ENCODE results near the gene GALNT7. TPM values are rescaled to one million over a fixed set of nuclear protein-coding genes. Genes with fewer than 3 reads are reported as not detected.

Gene GALNT7
- total and polyA plus RNA-seq, 10 of the 15 experiments (the other 5 are each of a cell fraction or from before 2014, with no cell fraction given) = 14.2 to 33.2 (median 28.9) TPM

DNA sequence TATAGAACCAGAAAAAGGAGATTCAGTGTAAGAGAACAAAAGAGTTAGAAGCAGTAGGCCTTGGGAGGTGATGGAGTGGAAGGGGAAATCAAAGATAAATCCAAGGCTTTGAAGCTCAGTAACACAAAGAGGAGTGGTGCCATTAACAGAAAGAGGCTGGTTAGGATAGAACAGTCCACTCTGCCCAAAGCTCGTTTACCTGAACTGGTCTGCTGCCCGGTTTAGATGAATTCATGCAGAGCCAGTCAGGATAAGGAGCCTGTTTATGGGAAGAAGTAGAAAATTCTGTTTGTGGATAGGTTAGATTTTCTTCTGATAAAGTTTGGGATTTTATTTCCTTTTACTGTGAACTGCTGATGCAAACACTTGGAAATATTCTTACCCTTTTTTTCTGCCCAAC is 85.0 kb downstream of the GALNT7 start:
- Histone ChIP-seq H3K27ac (ENCODE audit: control insufficient read depth, insufficient read depth) (no peak overlapping the region; the same call in 1 of the 2 replicates), H3K4me3 (no peak overlapping the region), H3K4me1 (ENCODE audit: control insufficient read depth, insufficient read depth, low read length) (peaks cover 24% of the 10 kb centered on the region), H3K36me3 (ENCODE audit: control insufficient read depth in 2 of 2, insufficient read depth in 2 of 2, low read length in 1 of 2) (peaks cover 0 to 5% of the 10 kb centered on the region in 2 experiments; a peak in 2 of 4 replicates), H3K79me2 (ENCODE audit: control insufficient read depth, insufficient read depth, low read length) (peaks cover 24% of the 10 kb centered on the region), H3K27me3 (replicated peaks in 1 of 2; ENCODE audit: control insufficient read depth in 2 of 2, insufficient read depth in 2 of 2, low read length in 1 of 2) (no peaks in the 10 kb centered on the region), H2AFZ (ENCODE audit: control insufficient read depth, low read depth, low read length) (no peak overlapping the region), H3K9me3 (replicated peaks; ENCODE audit: control insufficient read depth, insufficient read depth, low read length) (no peaks in the 10 kb centered on the region; the same call in 2 of the 3 replicates), H4K20me1 (ENCODE audit: control insufficient read depth, insufficient read depth) (no peaks in the 10 kb centered on the region), H3K4me2 (ENCODE audit: control insufficient read depth, insufficient read depth) (no peak overlapping the region), H3K9ac (ENCODE audit: control insufficient read depth, insufficient read depth, low read length) (no peak overlapping the region)
- no TSS peak for BruUV-seq (replicated peaks)
- ATAC-seq = no peak
- CTCF ChIA-PET = interaction anchor here (1.1 to 6.2 kb wide), 11 partner anchors 9 to 241 kb away, joined by 3 to 175 read pairs (median 5); partner anchors contain the start of gene GALNT7
- TF ChIP-seq ASH2L (IDR thresholded peaks at IDR 0.05; ENCODE audit: borderline replicate concordance, low read depth) (no peak), IKZF1 (conservative IDR thresholded peaks at IDR 0.05) (no peak), NBN (IDR thresholded peaks at IDR 0.05) (no peak), CHD2 (IDR thresholded peaks at IDR 0.05; ENCODE audit: borderline replicate concordance, low read depth, low read length) (no peak), TARDBP (IDR thresholded peaks at IDR 0.05; ENCODE audit: borderline replicate concordance) (no peak), BHLHE40 (IDR thresholded peaks at IDR 0.05; ENCODE audit: borderline replicate concordance in 1 of 2, low read depth in 2 of 2, low read length in 1 of 2) (no peak), SREBF1 (IDR thresholded peaks at IDR 0.05; ENCODE audit: low read length) (no peak), STAT1 (conservative IDR thresholded peaks at IDR 0.05) (no peak), STAT3 (IDR thresholded peaks at IDR 0.05; ENCODE audit: low read depth, low read length) (no peak)
- TF ChIP-seq, protein P1, sequence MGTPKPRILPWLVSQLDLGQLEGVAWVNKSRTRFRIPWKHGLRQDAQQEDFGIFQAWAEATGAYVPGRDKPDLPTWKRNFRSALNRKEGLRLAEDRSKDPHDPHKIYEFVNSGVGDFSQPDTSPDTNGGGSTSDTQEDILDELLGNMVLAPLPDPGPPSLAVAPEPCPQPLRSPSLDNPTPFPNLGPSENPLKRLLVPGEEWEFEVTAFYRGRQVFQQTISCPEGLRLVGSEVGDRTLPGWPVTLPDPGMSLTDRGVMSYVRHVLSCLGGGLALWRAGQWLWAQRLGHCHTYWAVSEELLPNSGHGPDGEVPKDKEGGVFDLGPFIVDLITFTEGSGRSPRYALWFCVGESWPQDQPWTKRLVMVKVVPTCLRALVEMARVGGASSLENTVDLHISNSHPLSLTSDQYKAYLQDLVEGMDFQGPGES (IDR thresholded peaks at IDR 0.05) = no peak
- TF ChIP-seq, protein P2, sequence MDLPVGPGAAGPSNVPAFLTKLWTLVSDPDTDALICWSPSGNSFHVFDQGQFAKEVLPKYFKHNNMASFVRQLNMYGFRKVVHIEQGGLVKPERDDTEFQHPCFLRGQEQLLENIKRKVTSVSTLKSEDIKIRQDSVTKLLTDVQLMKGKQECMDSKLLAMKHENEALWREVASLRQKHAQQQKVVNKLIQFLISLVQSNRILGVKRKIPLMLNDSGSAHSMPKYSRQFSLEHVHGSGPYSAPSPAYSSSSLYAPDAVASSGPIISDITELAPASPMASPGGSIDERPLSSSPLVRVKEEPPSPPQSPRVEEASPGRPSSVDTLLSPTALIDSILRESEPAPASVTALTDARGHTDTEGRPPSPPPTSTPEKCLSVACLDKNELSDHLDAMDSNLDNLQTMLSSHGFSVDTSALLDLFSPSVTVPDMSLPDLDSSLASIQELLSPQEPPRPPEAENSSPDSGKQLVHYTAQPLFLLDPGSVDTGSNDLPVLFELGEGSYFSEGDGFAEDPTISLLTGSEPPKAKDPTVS (IDR thresholded peaks at IDR 0.05; ENCODE audit: low read depth, low read length) = no peak
- TF ChIP-seq, protein P3, sequence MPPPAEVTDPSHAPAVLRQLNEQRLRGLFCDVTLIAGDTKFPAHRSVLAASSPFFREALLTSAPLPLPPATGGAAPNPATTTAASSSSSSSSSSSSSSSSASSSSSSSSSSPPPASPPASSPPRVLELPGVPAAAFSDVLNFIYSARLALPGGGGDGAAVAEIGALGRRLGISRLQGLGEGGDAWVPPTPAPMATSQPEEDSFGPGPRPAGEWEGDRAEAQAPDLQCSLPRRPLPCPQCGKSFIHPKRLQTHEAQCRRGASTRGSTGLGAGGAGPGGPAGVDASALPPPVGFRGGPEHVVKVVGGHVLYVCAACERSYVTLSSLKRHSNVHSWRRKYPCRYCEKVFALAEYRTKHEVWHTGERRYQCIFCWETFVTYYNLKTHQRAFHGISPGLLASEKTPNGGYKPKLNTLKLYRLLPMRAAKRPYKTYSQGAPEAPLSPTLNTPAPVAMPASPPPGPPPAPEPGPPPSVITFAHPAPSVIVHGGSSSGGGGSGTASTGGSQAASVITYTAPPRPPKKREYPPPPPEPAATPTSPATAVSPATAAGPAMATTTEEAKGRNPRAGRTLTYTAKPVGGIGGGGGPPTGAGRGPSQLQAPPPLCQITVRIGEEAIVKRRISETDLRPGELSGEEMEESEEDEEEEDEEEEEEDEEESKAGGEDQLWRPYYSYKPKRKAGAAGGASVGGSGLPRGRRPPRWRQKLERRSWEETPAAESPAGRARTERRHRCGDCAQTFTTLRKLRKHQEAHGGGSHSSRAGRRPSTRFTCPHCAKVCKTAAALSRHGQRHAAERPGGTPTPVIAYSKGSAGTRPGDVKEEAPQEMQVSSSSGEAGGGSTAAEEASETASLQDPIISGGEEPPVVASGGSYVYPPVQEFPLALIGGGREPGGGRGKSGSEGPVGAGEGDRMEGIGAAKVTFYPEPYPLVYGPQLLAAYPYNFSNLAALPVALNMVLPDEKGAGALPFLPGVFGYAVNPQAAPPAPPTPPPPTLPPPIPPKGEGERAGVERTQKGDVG (CRISPR knock-in tag; IDR thresholded peaks at IDR 0.05) = no peak
- TF ChIP-seq, protein P4, sequence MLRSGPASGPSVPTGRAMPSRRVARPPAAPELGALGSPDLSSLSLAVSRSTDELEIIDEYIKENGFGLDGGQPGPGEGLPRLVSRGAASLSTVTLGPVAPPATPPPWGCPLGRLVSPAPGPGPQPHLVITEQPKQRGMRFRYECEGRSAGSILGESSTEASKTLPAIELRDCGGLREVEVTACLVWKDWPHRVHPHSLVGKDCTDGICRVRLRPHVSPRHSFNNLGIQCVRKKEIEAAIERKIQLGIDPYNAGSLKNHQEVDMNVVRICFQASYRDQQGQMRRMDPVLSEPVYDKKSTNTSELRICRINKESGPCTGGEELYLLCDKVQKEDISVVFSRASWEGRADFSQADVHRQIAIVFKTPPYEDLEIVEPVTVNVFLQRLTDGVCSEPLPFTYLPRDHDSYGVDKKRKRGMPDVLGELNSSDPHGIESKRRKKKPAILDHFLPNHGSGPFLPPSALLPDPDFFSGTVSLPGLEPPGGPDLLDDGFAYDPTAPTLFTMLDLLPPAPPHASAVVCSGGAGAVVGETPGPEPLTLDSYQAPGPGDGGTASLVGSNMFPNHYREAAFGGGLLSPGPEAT (IDR thresholded peaks at IDR 0.05; ENCODE audit: low read depth) = no peak
- TF ChIP-seq, protein P5, sequence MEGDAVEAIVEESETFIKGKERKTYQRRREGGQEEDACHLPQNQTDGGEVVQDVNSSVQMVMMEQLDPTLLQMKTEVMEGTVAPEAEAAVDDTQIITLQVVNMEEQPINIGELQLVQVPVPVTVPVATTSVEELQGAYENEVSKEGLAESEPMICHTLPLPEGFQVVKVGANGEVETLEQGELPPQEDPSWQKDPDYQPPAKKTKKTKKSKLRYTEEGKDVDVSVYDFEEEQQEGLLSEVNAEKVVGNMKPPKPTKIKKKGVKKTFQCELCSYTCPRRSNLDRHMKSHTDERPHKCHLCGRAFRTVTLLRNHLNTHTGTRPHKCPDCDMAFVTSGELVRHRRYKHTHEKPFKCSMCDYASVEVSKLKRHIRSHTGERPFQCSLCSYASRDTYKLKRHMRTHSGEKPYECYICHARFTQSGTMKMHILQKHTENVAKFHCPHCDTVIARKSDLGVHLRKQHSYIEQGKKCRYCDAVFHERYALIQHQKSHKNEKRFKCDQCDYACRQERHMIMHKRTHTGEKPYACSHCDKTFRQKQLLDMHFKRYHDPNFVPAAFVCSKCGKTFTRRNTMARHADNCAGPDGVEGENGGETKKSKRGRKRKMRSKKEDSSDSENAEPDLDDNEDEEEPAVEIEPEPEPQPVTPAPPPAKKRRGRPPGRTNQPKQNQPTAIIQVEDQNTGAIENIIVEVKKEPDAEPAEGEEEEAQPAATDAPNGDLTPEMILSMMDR (IDR thresholded peaks at IDR 0.05 in 2 of 3, conservative IDR thresholded peaks at IDR 0.05 in 1 of 3; ENCODE audit: control insufficient read depth in 2 of 3, extremely low read depth in 1 of 3, insufficient read depth in 1 of 3, low read depth in 3 of 3, low read length in 3 of 3) = no peak
- RAD21 ChIA-PET (ENCODE audit: unreplicated experiment) = interaction anchor here (0.6 to 2.7 kb wide), 14 partner anchors 8 to 443 kb away, joined by 3 to 14 read pairs (median 4); partner anchors contain the start of genes GALNT7 and SAP30
- WGBS (ENCODE audit: insufficient coverage, insufficient replicate concordance, low lambda C conversion rate, missing lambda C conversion rate) = 91% methylated on average over 2 of the region's 2 CpGs
- no peak for FAIRE-seq
- intact Hi-C loops (cut with micrococcal nuclease; ENCODE audit: unreplicated experiment) = loop anchor here (10.0 kb wide), 1 partner anchor 359 kb away; no protein-coding TSS in a partner anchor
- no peak for DNase-seq (ENCODE audit: low read depth, low spot score)
- in situ Hi-C loops (cut with MboI) = no loop called here
- POLR2A ChIA-PET = interaction anchor here (1.3 to 2.7 kb wide), 2 partner anchors 8 to 85 kb away, joined by 3 to 14 read pairs; partner anchors contain the start of gene GALNT7
- SMC1A ChIA-PET (ENCODE audit: uncharacterized antibody, unreplicated experiment) = interaction anchor here (0.8 to 2.5 kb wide), 18 partner anchors 8 to 240 kb away, joined by 3 to 18 read pairs (median 4); partner anchors contain the start of gene GALNT7

Data from GM12878 (cell line).